ENCODE measurements around the gene AHCTF1.
"Not testable (repeated sequence)": the region's sequence is repeated elsewhere in the genome, so short reads cannot be mapped to it uniquely, and the experiment has no call there.

Gene AHCTF1

GRCh38 chr1:246919902-246920301 lies 11.8 kb downstream of the AHCTF1 start:
- peaks cover 22% of the 10 kb centered on the region; the same call in 1 of the 2 replicates for H3K36me3 ChIP-seq (ENCODE audit: low read length)
- peaks cover 31% of the 10 kb centered on the region for H4K20me1 ChIP-seq (ENCODE audit: low read depth, low read length)

GRCh38 chr1:246916026-246916923 lies 15.5 kb downstream of the AHCTF1 start:
- H3K9me2 ChIP-seq (replicated peaks; ENCODE audit: insufficient read depth, low read length); H3K9me3 ChIP-seq (ENCODE audit: insufficient read depth, low read length); H3K4me2 ChIP-seq (ENCODE audit: low read depth, low read length, poor library complexity, severe bottlenecking); H3K4me3 ChIP-seq (ENCODE audit: insufficient read depth, low read length, poor library complexity, severe bottlenecking); H2AFZ ChIP-seq (ENCODE audit: low read depth, low read length, severe bottlenecking); H3K27me3 ChIP-seq (ENCODE audit: low read length); H3K27ac ChIP-seq (ENCODE audit: low read depth, low read length); H3K9ac ChIP-seq (ENCODE audit: low read length): not testable (repeated sequence)
- Histone ChIP-seq H3K79me2 (ENCODE audit: insufficient read depth, low read length) (peaks cover 65% of the 10 kb centered on the region), H3F3A (ENCODE audit: insufficient read depth) (0 out of 2 replicates have a peak, but pooled peaks cover 11% of the 10 kb centered on the region), H3K36me3 (ENCODE audit: low read length) (peaks cover 52% of the 10 kb centered on the region; the same call in 1 of the 2 replicates), H4K20me1 (ENCODE audit: low read depth, low read length) (peaks cover 26% of the 10 kb centered on the region)

More at GRCh38 chr1:246919902-246920301, 11.8 kb downstream of the AHCTF1 start:
- no peaks in the 10 kb centered on the region for H3K27me3 ChIP-seq (ENCODE audit: low read length)
- TF ChIP-seq EZH2phosphoT487 (conservative IDR thresholded peaks at IDR 0.05; ENCODE audit: low read length): no peak
- TF ChIP-seq CTCF (IDR thresholded peaks at IDR 0.05; ENCODE audit: insufficient read depth, low read length, poor library complexity, severe bottlenecking): no peak
- H3F3A ChIP-seq (ENCODE audit: insufficient read depth): peaks cover 19% of the 10 kb centered on the region
- no peak overlapping the region for H3K4me3 ChIP-seq (ENCODE audit: insufficient read depth, low read length, poor library complexity, severe bottlenecking)
- H3K4me2 ChIP-seq (ENCODE audit: low read depth, low read length, poor library complexity, severe bottlenecking): no peak overlapping the region
- H2AFZ ChIP-seq (ENCODE audit: low read depth, low read length, severe bottlenecking): no peak overlapping the region
- no peaks in the 10 kb centered on the region for H3K9me2 ChIP-seq (replicated peaks; ENCODE audit: insufficient read depth, low read length)
- H3K79me2 ChIP-seq (ENCODE audit: insufficient read depth, low read length): peaks cover 93% of the 10 kb centered on the region
- no peak overlapping the region for H3K9ac ChIP-seq (ENCODE audit: low read length)
- no peaks in the 10 kb centered on the region for H3K9me3 ChIP-seq (ENCODE audit: insufficient read depth, low read length)
- H3K27ac ChIP-seq (ENCODE audit: low read depth, low read length): no peak overlapping the region

DNA sequence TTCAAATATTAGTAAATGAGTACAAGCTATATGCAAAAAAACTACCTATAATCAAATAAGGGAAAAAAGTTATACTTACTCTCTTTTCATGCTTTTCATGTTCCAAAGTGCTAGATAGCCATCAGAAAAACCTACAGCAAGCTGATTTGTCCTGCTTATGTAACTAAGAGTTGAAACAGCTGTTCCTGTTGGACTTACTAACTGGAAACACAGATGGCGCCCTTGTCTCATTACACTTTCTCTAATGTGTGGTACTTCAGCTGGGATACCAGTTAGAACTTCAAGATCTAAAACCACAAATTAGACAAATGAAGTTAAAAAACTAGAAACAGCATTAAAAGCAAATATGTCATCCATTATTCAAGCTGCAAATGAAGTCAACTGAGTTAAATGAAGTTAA lies 24.3 kb downstream of the AHCTF1 start:
- peaks cover 50% of the 10 kb centered on the region for H3K36me3 ChIP-seq (ENCODE audit: low read length)
- no peaks in the 10 kb centered on the region for H3K27me3 ChIP-seq (ENCODE audit: low read length)
- H3K9me3 ChIP-seq (ENCODE audit: insufficient read depth, low read length): no peaks in the 10 kb centered on the region
- no peak overlapping the region for H2AFZ ChIP-seq (ENCODE audit: low read depth, low read length, severe bottlenecking)
- H3K9ac ChIP-seq (ENCODE audit: low read length): no peak overlapping the region
- H3K4me2 ChIP-seq (ENCODE audit: low read depth, low read length, poor library complexity, severe bottlenecking): no peak overlapping the region
- H3K4me3 ChIP-seq (ENCODE audit: insufficient read depth, low read length, poor library complexity, severe bottlenecking): no peak overlapping the region
- no peak overlapping the region for H3K27ac ChIP-seq (ENCODE audit: low read depth, low read length)
- no peaks in the 10 kb centered on the region for H3K9me2 ChIP-seq (replicated peaks; ENCODE audit: insufficient read depth, low read length)
- H4K20me1 ChIP-seq (ENCODE audit: low read depth, low read length): no peaks in the 10 kb centered on the region; the same call in 1 of the 2 replicates
- TF ChIP-seq CTCF (IDR thresholded peaks at IDR 0.05; ENCODE audit: insufficient read depth, low read length, poor library complexity, severe bottlenecking) (peak; percentile 24), EZH2phosphoT487 (conservative IDR thresholded peaks at IDR 0.05; ENCODE audit: low read length) (no peak)
- H3K79me2 ChIP-seq (ENCODE audit: insufficient read depth, low read length): peaks cover 8% of the 10 kb centered on the region; the same call in 1 of the 2 replicates
- H3F3A ChIP-seq (ENCODE audit: insufficient read depth): peaks cover 6% of the 10 kb centered on the region; the same call in 1 of the 2 replicates

- Histone ChIP-seq H3K9ac (ENCODE audit: low read length) (no peak overlapping the region), H3K36me3 (ENCODE audit: low read length) (peaks cover 52% of the 10 kb centered on the region), H4K20me1 (ENCODE audit: low read depth, low read length) (no peaks in the 10 kb centered on the region; the same call in 1 of the 2 replicates), H3K4me3 (ENCODE audit: insufficient read depth, low read length, poor library complexity, severe bottlenecking) (no peak overlapping the region), H2AFZ (ENCODE audit: low read depth, low read length, severe bottlenecking) (no peak overlapping the region), H3K79me2 (ENCODE audit: insufficient read depth, low read length) (peaks cover 8% of the 10 kb centered on the region; the same call in 1 of the 2 replicates), H3K9me3 (ENCODE audit: insufficient read depth, low read length) (no peaks in the 10 kb centered on the region), H3K9me2 (replicated peaks; ENCODE audit: insufficient read depth, low read length) (no peaks in the 10 kb centered on the region), H3K4me2 (ENCODE audit: low read depth, low read length, poor library complexity, severe bottlenecking) (no peak overlapping the region), H3F3A (ENCODE audit: insufficient read depth) (peaks cover 5% of the 10 kb centered on the region; the same call in 1 of the 2 replicates), H3K27ac (ENCODE audit: low read depth, low read length) (no peak overlapping the region), H3K27me3 (ENCODE audit: low read length) (no peaks in the 10 kb centered on the region)
- no peak for TF ChIP-seq EZH2phosphoT487 (conservative IDR thresholded peaks at IDR 0.05; ENCODE audit: low read length)
Measured at GRCh38 chr1:246906833-246907232, 24.9 kb downstream of the AHCTF1 start.

All from SU-DHL-6 (cell line).